ENCODE measurements around the gene CPA4. TPM values are rescaled to one million over a fixed set of nuclear protein-coding genes. Genes with fewer than 3 reads are reported as not detected.

CPA4 gene
- total RNA-seq, 6 donors from 2014 or later: 0.20 to 0.34 TPM; not detected in 4

GRCh38 chr7:130365511-130366441, 72.8 kb downstream of the CPA4 start:
- no peaks in the 10 kb centered on the region for H3K36me3 ChIP-seq
- ATAC-seq (ENCODE audit: low FRiP score in 2 of 2) (peak in 1 of 2 donors; percentile 18), DNase-seq (no peak)
- H3K9me3 ChIP-seq: no peaks in the 10 kb centered on the region
- TF ChIP-seq POLR2AphosphoS5 (IDR thresholded peaks at IDR 0.05): no peak
- TF ChIP-seq CTCF (IDR thresholded peaks at IDR 0.05): no peak
- TF ChIP-seq EP300 (IDR thresholded peaks at IDR 0.05): no peak
- TF ChIP-seq POLR2A (IDR thresholded peaks at IDR 0.05): no peak
- H3K27ac ChIP-seq: no peak overlapping the region
- peaks cover 11 to 20% (median 14%) of the 10 kb centered on the region in 4 donors for H3K4me1 ChIP-seq
- H3K4me3 ChIP-seq: no peak overlapping the region
- WGBS, 2 donors: 87 to 89% methylated on average over 15 of the region's 15 CpGs
- H3K27me3 ChIP-seq: no peaks in the 10 kb centered on the region

DNA sequence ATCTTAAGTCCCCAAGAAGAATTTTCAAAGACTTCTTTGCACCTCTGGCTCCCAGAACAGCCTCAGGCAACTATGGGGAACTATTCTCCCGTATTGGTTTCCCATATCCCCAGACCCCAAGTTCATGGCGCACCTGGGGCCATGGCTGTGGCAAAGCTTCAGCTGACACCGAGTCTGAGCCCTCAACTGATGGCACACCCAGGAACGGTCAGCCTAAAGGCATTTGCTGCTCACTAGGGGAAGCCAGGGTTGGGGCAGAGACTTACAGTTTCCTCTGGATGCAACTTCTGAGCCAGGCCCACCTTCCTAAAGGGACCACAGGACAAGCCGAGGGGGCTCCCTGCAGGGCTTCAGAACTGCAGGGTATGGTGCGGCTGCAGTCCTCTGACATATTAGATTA, 73.6 kb downstream of the CPA4 start:
- H3K9me3 ChIP-seq: no peaks in the 10 kb centered on the region
- no peaks in the 10 kb centered on the region for H3K27me3 ChIP-seq
- H3K4me1 ChIP-seq: peaks cover 11 to 25% (median 14%) of the 10 kb centered on the region in 4 donors
- H3K27ac ChIP-seq: no peak overlapping the region
- 92 to 95% methylated on average over 5 to 6 of the region's 6 CpGs for WGBS, 2 donors
- DNase-seq (no peak), ATAC-seq (ENCODE audit: low FRiP score in 2 of 2) (no peak)
- no peak overlapping the region for H3K4me3 ChIP-seq
- TF ChIP-seq POLR2AphosphoS5 (IDR thresholded peaks at IDR 0.05): no peak
- H3K36me3 ChIP-seq: no peaks in the 10 kb centered on the region

DNA sequence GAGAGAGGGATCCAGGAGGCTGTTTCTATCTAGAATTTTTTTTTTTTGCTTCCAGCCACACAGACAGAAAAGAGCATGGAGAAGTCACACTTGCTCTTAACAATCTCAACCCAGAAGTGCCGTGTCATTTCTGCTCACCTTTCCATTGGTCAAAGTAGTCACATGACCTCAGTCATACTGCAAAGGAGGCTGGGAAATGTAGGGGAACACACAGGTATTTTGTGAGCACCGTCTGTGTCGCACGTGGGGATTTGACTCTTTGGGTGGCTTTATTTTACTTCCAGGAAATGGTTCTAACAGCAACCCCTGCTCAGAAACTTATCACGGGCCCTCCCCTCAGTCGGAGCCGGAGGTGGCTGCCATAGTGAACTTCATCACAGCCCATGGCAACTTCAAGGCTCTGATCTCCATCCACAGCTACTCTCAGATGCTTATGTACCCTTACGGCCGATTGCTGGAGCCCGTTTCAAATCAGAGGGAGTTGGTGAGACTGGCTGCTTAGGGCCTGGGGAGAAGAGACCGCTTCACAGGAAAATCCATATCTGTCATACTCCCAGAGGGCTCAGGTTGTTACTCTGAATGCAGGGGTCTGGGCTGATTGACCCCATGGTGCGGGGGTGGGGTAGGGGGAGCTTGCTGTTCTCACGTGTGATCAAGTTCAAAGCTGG, 74.3 kb downstream of the CPA4 start:
- H3K27ac ChIP-seq: no peak overlapping the region
- no peaks in the 10 kb centered on the region for H3K9me3 ChIP-seq
- ATAC-seq (ENCODE audit: low FRiP score in 2 of 2) (no peak), DNase-seq (no peak)
- H3K36me3 ChIP-seq: no peaks in the 10 kb centered on the region
- no peaks in the 10 kb centered on the region for H3K27me3 ChIP-seq
- TF ChIP-seq EP300 (IDR thresholded peaks at IDR 0.05) (no peak), POLR2AphosphoS5 (IDR thresholded peaks at IDR 0.05) (no peak), CTCF (IDR thresholded peaks at IDR 0.05) (no peak), POLR2A (IDR thresholded peaks at IDR 0.05) (no peak)
- 81 to 92% methylated on average over 10 to 13 of the region's 13 CpGs for WGBS, 2 donors
- H3K4me3 ChIP-seq: no peak overlapping the region
- H3K4me1 ChIP-seq: peaks cover 11 to 28% (median 14%) of the 10 kb centered on the region in 4 donors

DNA sequence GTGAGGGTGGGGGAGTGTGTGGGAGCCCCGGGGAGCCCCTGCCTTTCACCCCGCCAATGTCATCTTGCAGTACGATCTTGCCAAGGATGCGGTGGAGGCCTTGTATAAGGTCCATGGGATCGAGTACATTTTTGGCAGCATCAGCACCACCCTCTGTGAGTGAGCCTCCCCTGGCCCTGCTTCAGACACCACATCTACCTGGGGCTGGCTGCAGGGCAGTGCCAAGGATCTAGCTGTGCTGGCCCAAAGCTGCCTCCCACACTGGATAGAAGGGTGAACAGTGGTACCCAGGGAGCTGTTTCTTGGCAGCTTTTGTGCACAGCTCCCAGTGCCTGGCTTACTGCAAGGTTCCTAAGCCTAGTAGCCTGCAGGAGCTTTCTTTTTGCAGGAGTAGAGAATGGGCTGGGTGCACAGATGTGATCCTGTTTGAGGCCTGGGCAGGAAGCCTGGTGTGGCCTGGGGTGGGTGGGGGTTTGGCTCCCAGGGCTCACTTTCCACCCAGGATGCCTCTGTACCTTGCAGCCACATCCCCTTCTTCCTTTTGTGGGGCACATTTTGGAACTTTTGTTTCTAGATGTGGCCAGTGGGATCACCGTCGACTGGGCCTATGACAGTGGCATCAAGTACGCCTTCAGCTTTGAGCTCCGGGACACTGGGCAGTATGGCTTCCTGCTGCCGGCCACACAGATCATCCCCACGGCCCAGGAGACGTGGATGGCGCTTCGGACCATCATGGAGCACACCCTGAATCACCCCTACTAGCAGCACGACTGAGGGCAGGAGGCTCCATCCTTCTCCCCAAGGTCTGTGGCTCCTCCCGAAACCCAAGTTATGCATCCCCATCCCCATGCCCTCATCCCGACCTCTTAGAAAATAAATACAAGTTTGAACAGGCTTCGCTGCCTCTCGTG, 75.1 kb downstream of the CPA4 start:
- no peak for TF ChIP-seq POLR2AphosphoS5 (IDR thresholded peaks at IDR 0.05)
- no peak for TF ChIP-seq CTCF (IDR thresholded peaks at IDR 0.05)
- no peak for TF ChIP-seq POLR2A (IDR thresholded peaks at IDR 0.05)
- no peak for TF ChIP-seq EP300 (IDR thresholded peaks at IDR 0.05)
- DNase-seq (no peak), ATAC-seq (ENCODE audit: low FRiP score in 2 of 2) (no peak)
- Histone ChIP-seq H3K4me1 (peaks cover 15 to 37% (median 21%) of the 10 kb centered on the region in 4 donors), H3K36me3 (no peaks in the 10 kb centered on the region), H3K27me3 (no peaks in the 10 kb centered on the region), H3K4me3 (no peak overlapping the region), H3K27ac (peak overlapping the region; percentile 18 to 74 (median 40)), H3K9me3 (no peaks in the 10 kb centered on the region)
- WGBS, 2 donors: 76 to 84% methylated on average over 13 to 17 of the region's 19 CpGs

Measured in upper lobe of left lung (tissue), 6 donors.